Vagina (tissue), 2 donors: ENCODE results near the gene ST6GALNAC6. TPM values are rescaled to one million over a fixed set of nuclear protein-coding genes. Genes with fewer than 3 reads are reported as not detected.

Experiments
- DNase-seq, 2 donors: peaks; one replicate each; pipeline ENCODE4 v3.0.0-alpha.2; 2017; ENCODE audit errors: extremely low spot score in 2 of 2
- H3K27ac ChIP-seq: fragments of 200-600 bp; sonication (generic); one replicate; pipeline ENCODE4 v1.5.1; 2019
- H3K27me3 ChIP-seq: fragments of 200-600 bp; sonication (generic); one replicate; pipeline ENCODE4 v1.5.1; 2019
- H3K36me3 ChIP-seq, 2 donors: fragments of 200-600 bp; sonication (generic); one replicate each; pipeline ENCODE4 v1.5.1; 2017 to 2019
- H3K4me1 ChIP-seq: fragments of 200-600 bp; sonication (generic); one replicate; pipeline ENCODE4 v1.5.1; 2019
- H3K4me3 ChIP-seq, 2 donors: fragments of 200-600 bp; sonication (generic); 1 replicate in 1 of 2; 2 replicates in 1 of 2; pipeline ENCODE4 v1.5.1; 2016 to 2019
- H3K9me3 ChIP-seq: fragments of 200-600 bp; sonication (generic); one replicate; pipeline ENCODE4 v1.5.1; 2019
- CTCF ChIP-seq, 3 experiments: fragments of 450-650 bp in 2 of 3; fragments of 200-600 bp in 1 of 3; sonication (generic) in 1 of 3; IDR thresholded peaks; one replicate each; pipeline ENCODE4 v1.5.1; 2017 to 2019; ENCODE audit warnings: antibody characterized with exemption in 3 of 3, mild to moderate bottlenecking in 2 of 3, moderate library complexity in 2 of 3
- POLR2A ChIP-seq, 2 donors: fragments of 450-650 bp; IDR thresholded peaks; one replicate each; pipeline ENCODE4 v1.6.1; 2017; ENCODE audit warnings: antibody characterized with exemption in 2 of 2, mild to moderate bottlenecking in 2 of 2, moderate library complexity in 2 of 2
- POLR2AphosphoS5 ChIP-seq, 2 donors: sonication (generic); formaldehyde crosslinking; IDR thresholded peaks; one replicate each; pipeline ENCODE4 v1.9.0; 2017; ENCODE audit warnings: antibody characterized with exemption in 2 of 2, mild to moderate bottlenecking in 2 of 2, low read depth in 1 of 2; ENCODE audit not compliant: insufficient read depth in 1 of 2
- intact Hi-C: fragments of 100-400 bp; cut with DNase I; formaldehyde crosslinking; loops from one replicate; pipeline ENCODE4 v1.15.1; 2023
- total RNA-seq: library from RNA; depleted of rRNA; stranded (reverse); fragments of >200 nt; gene quantifications from one replicate; pipeline ENCODE4 v1.2.3, GENCODE V29; 2016

ST6GALNAC6 gene
- total RNA-seq, 1 donor from 2014 or later, result 108 TPM

GRCh38 chr9:127866535-127866934 lies 32.9 kb downstream of the ST6GALNAC6 start:
- Histone ChIP-seq H3K27me3 (no peaks in the 10 kb centered on the region), H3K9me3 (no peaks in the 10 kb centered on the region), H3K27ac (no peak overlapping the region), H3K4me1 (peaks cover 15% of the 10 kb centered on the region), H3K4me3 (no peak overlapping the region), H3K36me3 (peaks cover 0 to 7% of the 10 kb centered on the region in 2 donors)
- no peak for DNase-seq
- TF ChIP-seq CTCF (IDR thresholded peaks at IDR 0.05), result no peak
- no peak for TF ChIP-seq POLR2A (IDR thresholded peaks at IDR 0.05)
- no peak for TF ChIP-seq POLR2AphosphoS5 (IDR thresholded peaks at IDR 0.05; ENCODE audit: insufficient read depth in 1 of 2, low read depth in 1 of 2)
- intact Hi-C loops, result loop anchor here (5.0 kb wide), 1 partner anchor 79 kb away; the partner anchor contains the start of gene CDK9

- no peak for TF ChIP-seq CTCF (IDR thresholded peaks at IDR 0.05)
- no peak for TF ChIP-seq POLR2A (IDR thresholded peaks at IDR 0.05)
- TF ChIP-seq POLR2AphosphoS5 (IDR thresholded peaks at IDR 0.05; ENCODE audit: insufficient read depth in 1 of 2, low read depth in 1 of 2), result no peak
- Histone ChIP-seq H3K4me3 (no peak overlapping the region), H3K27ac (no peak overlapping the region), H3K27me3 (no peaks in the 10 kb centered on the region), H3K4me1 (peaks cover 19% of the 10 kb centered on the region), H3K36me3 (peaks cover 0 to 4% of the 10 kb centered on the region in 2 donors), H3K9me3 (no peaks in the 10 kb centered on the region)
- intact Hi-C loops, result loop anchor here (5.0 kb wide), 1 partner anchor 79 kb away; the partner anchor contains the start of gene CDK9
- DNase-seq, result no peak
Observed at GRCh38 chr9:127865645-127866464, 33.5 kb downstream of the ST6GALNAC6 start.

- H3K27me3 ChIP-seq, result no peaks in the 10 kb centered on the region
- peaks cover 21% of the 10 kb centered on the region for H3K4me1 ChIP-seq
- H3K4me3 ChIP-seq, result no peak overlapping the region
- no peak for TF ChIP-seq POLR2AphosphoS5 (IDR thresholded peaks at IDR 0.05; ENCODE audit: insufficient read depth in 1 of 2, low read depth in 1 of 2)
- TF ChIP-seq CTCF (IDR thresholded peaks at IDR 0.05), result no peak
- no peak for TF ChIP-seq POLR2A (IDR thresholded peaks at IDR 0.05)
- H3K9me3 ChIP-seq, result no peaks in the 10 kb centered on the region
- H3K36me3 ChIP-seq, result peaks cover 0 to 4% of the 10 kb centered on the region in 2 donors
- DNase-seq, result no peak
- no peak overlapping the region for H3K27ac ChIP-seq
- intact Hi-C loops, result no loop called here
Observed at GRCh38 chr9:127863191-127863621, 36.2 kb downstream of the ST6GALNAC6 start.

- TF ChIP-seq CTCF (IDR thresholded peaks at IDR 0.05), result no peak
- no peak for TF ChIP-seq POLR2A (IDR thresholded peaks at IDR 0.05)
- TF ChIP-seq POLR2AphosphoS5 (IDR thresholded peaks at IDR 0.05; ENCODE audit: insufficient read depth in 1 of 2, low read depth in 1 of 2), result peak in 1 of 2 donors; percentile 53
- peaks cover 29% of the 10 kb centered on the region for H3K4me1 ChIP-seq
Observed at GRCh38 chr9:127862075-127863011, 37.1 kb downstream of the ST6GALNAC6 start.

More at GRCh38 chr9:127862075-127863011, 37.1 kb downstream of the ST6GALNAC6 start:
- Histone ChIP-seq H3K9me3 (no peaks in the 10 kb centered on the region), H3K36me3 (peaks cover 0 to under 1% of the 10 kb centered on the region in 2 donors), H3K27me3 (no peaks in the 10 kb centered on the region), H3K4me3 (no peak overlapping the region), H3K27ac (peak overlapping the region; percentile 57)
- DNase-seq, result no peak
- intact Hi-C loops, result no loop called here
